GM20431 (cell line): ENCODE data around the gene NTHL1.

ENCODE experiments used
- in situ Hi-C: fragments of 300-500 bp; cut with MseI, MboI; formaldehyde crosslinking; loops from one replicate; pipeline ENCODE4 v1.15.0; 2020; ENCODE audit warnings: low sequenced_read_pairs; ENCODE audit not compliant: unreplicated experiment

The NTHL1 gene

GRCh38 chr16:2001456-2002355 lies 45.9 kb downstream of the NTHL1 start:
- in situ Hi-C loops: no loop called here

- in situ Hi-C loops: no loop called here
Measured at GRCh38 chr16:2001035-2001434, 46.6 kb downstream of the NTHL1 start.

- in situ Hi-C loops: no loop called here
Measured at GRCh38 chr16:1999866-2000514, 47.6 kb downstream of the NTHL1 start.

GRCh38 chr16:1998852-1999801 lies 48.5 kb downstream of the NTHL1 start:
- in situ Hi-C loops: no loop called here

- in situ Hi-C loops: no loop called here
Measured at GRCh38 chr16:1998360-1998835, 49.2 kb downstream of the NTHL1 start.

GRCh38 chr16:1997494-1998359 lies 49.9 kb downstream of the NTHL1 start:
- in situ Hi-C loops: no loop called here

- in situ Hi-C loops: no loop called here
Measured at GRCh38 chr16:1993731-1994131, 53.9 kb downstream of the NTHL1 start.

- in situ Hi-C loops: no loop called here
Measured at GRCh38 chr16:1992704-1993317, 54.8 kb downstream of the NTHL1 start.

GRCh38 chr16:1991948-1992703 lies 55.5 kb downstream of the NTHL1 start:
- in situ Hi-C loops: no loop called here

GRCh38 chr16:1991588-1991947 lies 56.1 kb downstream of the NTHL1 start:
- in situ Hi-C loops: no loop called here

GRCh38 chr16:1991135-1991551 lies 56.5 kb downstream of the NTHL1 start:
- in situ Hi-C loops: no loop called here

GRCh38 chr16:1990351-1991134 lies 57.1 kb downstream of the NTHL1 start:
- in situ Hi-C loops: no loop called here

GRCh38 chr16:1990101-1990350 lies 57.6 kb downstream of the NTHL1 start:
- in situ Hi-C loops: no loop called here
